Progenitor cell of endocrine pancreas (in vitro differentiated cells): ENCODE measurements around the gene CDH23. TPM values are rescaled to one million over a fixed set of nuclear protein-coding genes. Genes with fewer than 3 reads are reported as not detected.
A peak's percentile ranks its signal among the peaks of the same experiment; 100 is the strongest.

Experiments
- DNase-seq: peaks from one replicate; pipeline ENCODE4 v3.0.0; 2021; ENCODE audit warnings: low spot score; ENCODE audit not compliant: unreplicated experiment
- H3K27ac Mint-ChIP-seq: 2 replicates; pipeline ENCODE4 v1.8.0; 2021; ENCODE audit warnings: mild to moderate bottlenecking, moderate library complexity, mixed read lengths
- H3K27me3 Mint-ChIP-seq: 2 replicates; pipeline ENCODE4 v1.8.0; 2021; ENCODE audit warnings: mixed read lengths
- H3K36me3 Mint-ChIP-seq: 2 replicates; pipeline ENCODE4 v1.8.0; 2022; ENCODE audit warnings: mixed read lengths; ENCODE audit not compliant: insufficient read depth
- H3K4me1 Mint-ChIP-seq: 2 replicates; pipeline ENCODE4 v1.8.0; 2021; ENCODE audit warnings: low read depth, mixed read lengths
- H3K4me3 Mint-ChIP-seq: 2 replicates; pipeline ENCODE4 v1.8.0; 2021; ENCODE audit warnings: low read depth, mild to moderate bottlenecking, moderate library complexity, mixed read lengths
- H3K9me3 Mint-ChIP-seq: 2 replicates; pipeline ENCODE4 v1.8.0; 2021; ENCODE audit warnings: low read depth, mixed read lengths
- CTCF ChIP-seq: fragments of 200-600 bp; sonication (generic); IDR thresholded peaks from one replicate; pipeline ENCODE4 v1.5.0; 2021; ENCODE audit warnings: antibody characterized with exemption, mild to moderate bottlenecking; ENCODE audit not compliant: unreplicated experiment
- total RNA-seq: library from RNA; stranded (reverse); gene quantifications from 2 replicates; pipeline ENCODE4 v1.2.1, GENCODE V29; 2021

The CDH23 gene
- total RNA-seq, 1 donor from 2014 or later = 0.43 TPM

GRCh38 chr10:71580415-71580814, 183.7 kb downstream of the CDH23 start:
- Mint-ChIP-seq H3K36me3 (no peaks in the 10 kb centered on the region), H3K4me1 (peaks cover 1% of the 10 kb centered on the region), H3K9me3 (no peaks in the 10 kb centered on the region), H3K4me3 (no peak overlapping the region), H3K27me3 (peaks cover 6% of the 10 kb centered on the region), H3K27ac (no peak overlapping the region)
- TF ChIP-seq CTCF = no peak
- no peak for DNase-seq

GRCh38 chr10:71580926-71581325, 184.2 kb downstream of the CDH23 start:
- no peak for DNase-seq
- H3K27me3 Mint-ChIP-seq = peaks cover 6% of the 10 kb centered on the region
- no peaks in the 10 kb centered on the region for H3K36me3 Mint-ChIP-seq
- peaks cover 1% of the 10 kb centered on the region for H3K4me1 Mint-ChIP-seq
- H3K9me3 Mint-ChIP-seq = no peaks in the 10 kb centered on the region
- no peak for TF ChIP-seq CTCF
- no peak overlapping the region for H3K4me3 Mint-ChIP-seq
- H3K27ac Mint-ChIP-seq = no peak overlapping the region

GRCh38 chr10:71581376-71581775, 184.7 kb downstream of the CDH23 start:
- Mint-ChIP-seq H3K27ac (no peak overlapping the region), H3K36me3 (no peaks in the 10 kb centered on the region), H3K4me3 (no peak overlapping the region), H3K27me3 (peaks cover 6% of the 10 kb centered on the region), H3K4me1 (no peaks in the 10 kb centered on the region), H3K9me3 (no peaks in the 10 kb centered on the region)
- no peak for TF ChIP-seq CTCF
- DNase-seq = no peak

- peak; percentile 41 for DNase-seq
- H3K36me3 Mint-ChIP-seq = no peaks in the 10 kb centered on the region
- H3K4me1 Mint-ChIP-seq = no peaks in the 10 kb centered on the region
- no peak for TF ChIP-seq CTCF
- peaks cover 4% of the 10 kb centered on the region for H3K27me3 Mint-ChIP-seq
- no peaks in the 10 kb centered on the region for H3K9me3 Mint-ChIP-seq
- no peak overlapping the region for H3K4me3 Mint-ChIP-seq
- H3K27ac Mint-ChIP-seq = no peak overlapping the region
Measured at GRCh38 chr10:71582019-71582418, 185.3 kb downstream of the CDH23 start.

GRCh38 chr10:71582506-71583475, 186.1 kb downstream of the CDH23 start:
- Mint-ChIP-seq H3K27me3 (peaks cover 5% of the 10 kb centered on the region), H3K4me1 (no peaks in the 10 kb centered on the region), H3K36me3 (no peaks in the 10 kb centered on the region), H3K4me3 (no peak overlapping the region), H3K27ac (no peak overlapping the region), H3K9me3 (no peaks in the 10 kb centered on the region)
- DNase-seq = no peak
- TF ChIP-seq CTCF = no peak
